GM15510 (cell line): Measurements from ENCODE around the gene COQ4.

Experiments used
- POLR2A ChIP-seq: IDR thresholded peaks from 3 replicates; pipeline ENCODE4 v1.6.1; 2011; ENCODE audit warnings: borderline replicate concordance; ENCODE audit not compliant: insufficient read length; ENCODE audit errors: extremely low read depth

COQ4 gene

GRCh38 chr9:128322404-128323211 lies at the start of gene COQ4, which contains the start of gene TRUB2:
COQ4 (plus strand) TSS chr9:128322839; CDS start chr9:128322859, 20 bp downstream.
TRUB2 (minus strand) TSS chr9:128322447; CDS start chr9:128322408, 39 bp downstream.
- peak; percentile 79 for TF ChIP-seq POLR2A

DNA sequence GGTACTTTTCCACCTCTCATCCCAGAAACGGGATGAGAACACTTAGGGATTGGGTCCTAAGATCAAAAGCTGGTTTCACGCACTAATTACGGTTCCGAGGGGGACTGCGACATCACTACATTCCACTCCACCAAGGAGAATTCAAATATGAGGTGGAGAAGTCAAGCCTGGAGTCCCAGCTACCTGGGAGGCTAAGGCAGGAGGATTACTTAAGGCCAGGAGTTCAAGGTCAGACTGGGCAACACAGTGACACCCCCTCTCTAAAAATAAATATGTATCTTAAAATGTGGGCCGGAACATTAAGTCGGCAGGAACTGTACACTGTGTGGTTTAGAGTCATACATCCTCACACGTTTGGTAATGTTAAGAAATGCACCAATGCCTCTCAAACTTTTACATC lies 48.4 kb upstream of the COQ4 start:
- no peak for TF ChIP-seq POLR2A

GRCh38 chr9:128275198-128276007 lies 47.2 kb upstream of the COQ4 start, which contains the start of gene GOLGA2:
GOLGA2 (minus strand) TSS chr9:128276007; CDS start chr9:128275976, 31 bp downstream.
- peak; percentile 49 for TF ChIP-seq POLR2A

GRCh38 chr9:128276008-128276573 lies 46.5 kb upstream of the COQ4 start, which contains the start of gene SWI5:
SWI5 (plus strand) TSS chr9:128276276.
- TF ChIP-seq POLR2A: peak; percentile 99

GRCh38 chr9:128276574-128277270 lies 45.9 kb upstream of the COQ4 start:
- TF ChIP-seq POLR2A: no peak

DNA sequence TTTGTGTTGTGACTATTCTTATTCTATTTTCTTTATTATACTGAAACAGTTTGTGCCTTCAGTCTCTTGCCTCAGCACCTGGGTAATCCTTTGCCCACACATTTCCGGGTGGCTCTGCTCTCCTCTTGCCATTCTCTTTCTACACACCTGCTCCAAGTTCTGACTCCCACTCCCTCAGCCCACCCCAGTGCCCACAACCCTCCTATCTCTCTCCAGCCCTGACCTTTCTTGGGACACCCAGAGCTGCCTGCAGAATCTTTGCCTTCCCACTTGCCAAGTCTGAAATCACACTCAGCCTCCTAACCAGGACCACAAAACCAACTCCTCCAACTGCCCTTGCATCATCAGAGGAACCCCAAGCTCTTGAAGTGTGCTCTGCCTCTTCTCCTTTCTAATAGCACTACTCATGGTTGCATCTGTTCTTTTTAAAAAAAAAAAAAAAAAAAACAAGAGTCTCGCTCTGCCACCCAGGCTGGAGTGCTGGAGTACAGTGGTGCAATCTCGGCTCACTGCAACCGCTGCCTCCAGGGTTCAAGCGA lies 42.5 kb upstream of the COQ4 start:
- TF ChIP-seq POLR2A: no peak

GRCh38 chr9:128282500-128282899 lies 40.1 kb upstream of the COQ4 start:
- TF ChIP-seq POLR2A: no peak

DNA sequence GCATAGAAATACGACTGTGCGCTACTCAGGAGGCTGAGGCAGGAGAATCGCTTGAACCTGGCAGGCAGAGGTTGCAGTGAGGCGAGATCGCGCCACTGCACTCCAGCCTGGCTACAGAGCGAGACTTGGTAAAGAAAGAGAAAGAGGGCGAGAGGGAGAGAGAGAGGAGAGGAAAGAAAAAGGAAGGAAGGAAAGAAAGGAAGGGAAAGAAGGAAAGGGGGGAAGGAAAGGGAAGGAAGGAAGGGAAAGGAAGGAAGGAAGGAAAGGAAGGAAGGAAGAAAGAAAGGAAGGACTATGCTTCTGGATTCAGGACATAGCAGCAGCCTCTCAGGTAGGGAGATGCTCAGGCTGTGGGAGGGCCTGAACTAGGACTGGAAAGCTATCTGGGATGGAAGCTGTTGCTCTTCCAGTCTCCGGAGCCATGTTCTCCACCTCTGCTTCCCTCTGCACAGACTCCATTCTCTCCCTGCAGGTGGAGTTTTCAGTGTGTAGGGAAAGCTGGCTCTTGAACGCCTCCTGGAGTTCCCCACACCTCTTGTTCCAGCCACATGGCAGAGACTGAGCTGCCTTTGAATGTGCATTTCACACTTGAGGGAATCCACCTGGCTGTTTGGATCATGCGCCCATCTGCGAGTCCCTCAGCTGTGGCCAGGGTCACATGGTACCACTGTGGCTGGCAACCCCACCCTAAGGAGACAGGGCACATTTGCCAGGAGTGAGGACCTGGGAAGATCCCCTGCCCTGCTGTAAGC lies 37.4 kb upstream of the COQ4 start:
- TF ChIP-seq POLR2A: no peak

DNA sequence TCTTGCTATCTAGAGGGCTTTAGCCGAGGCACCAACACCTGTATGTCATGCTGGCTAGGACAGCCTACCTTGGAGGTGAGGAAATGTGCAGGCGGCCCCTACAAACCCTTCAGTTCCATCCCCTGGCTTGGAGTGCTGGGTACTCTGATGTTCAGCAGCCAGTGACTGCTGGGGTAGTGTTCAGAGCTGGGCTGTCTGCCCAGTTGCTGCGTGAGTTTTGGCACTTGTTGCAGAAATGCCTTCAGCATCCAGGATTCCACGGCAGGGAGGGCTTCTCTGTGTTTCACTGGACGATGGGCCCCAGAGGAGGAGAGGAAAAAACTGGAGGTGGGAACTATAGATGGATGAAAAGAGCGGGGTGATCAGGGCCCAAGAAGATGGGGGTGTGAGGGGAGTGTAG lies 36.2 kb upstream of the COQ4 start:
- TF ChIP-seq POLR2A: no peak

- no peak for TF ChIP-seq POLR2A
Observed at GRCh38 chr9:128288273-128289004, 34.2 kb upstream of the COQ4 start.

- TF ChIP-seq POLR2A: no peak
Observed at GRCh38 chr9:128292009-128292408, 30.6 kb upstream of the COQ4 start.

GRCh38 chr9:128293091-128293490 lies 29.5 kb upstream of the COQ4 start:
- no peak for TF ChIP-seq POLR2A

GRCh38 chr9:128294142-128294541 lies 28.5 kb upstream of the COQ4 start:
- TF ChIP-seq POLR2A: no peak
